GM18517 (cell line): Measurements from ENCODE around the gene GPRC5C.
"Not testable (repeated sequence)": the region's sequence is repeated elsewhere in the genome, so short reads cannot be mapped to it uniquely, and the experiment has no call there.

Experiments
- ATAC-seq: cut with Tn5 transposase; IDR thresholded peaks from one replicate; pipeline ENCODE4 v1.9.1; 2021; ENCODE audit warnings: mild to moderate bottlenecking, moderate library complexity; ENCODE audit not compliant: unreplicated experiment

The GPRC5C gene

GRCh38 chr17:74466828-74467184, 34.9 kb downstream of the GPRC5C start:
- no peak for ATAC-seq

- peak; percentile 77 for ATAC-seq
Observed at GRCh38 chr17:74467221-74467951, 35.5 kb downstream of the GPRC5C start.

- ATAC-seq: no peak
Observed at GRCh38 chr17:74471341-74471740, 39.5 kb downstream of the GPRC5C start.

GRCh38 chr17:74472890-74473289, 41.0 kb downstream of the GPRC5C start:
- ATAC-seq: no peak

GRCh38 chr17:74473294-74473693, 41.4 kb downstream of the GPRC5C start:
- no peak for ATAC-seq

- ATAC-seq: no peak
Observed at GRCh38 chr17:74474043-74474792, 42.3 kb downstream of the GPRC5C start.

- ATAC-seq: no peak
Observed at GRCh38 chr17:74475189-74475588, 43.3 kb downstream of the GPRC5C start.

GRCh38 chr17:74477411-74477810, 45.5 kb downstream of the GPRC5C start:
- no peak for ATAC-seq

GRCh38 chr17:74478420-74479100, 46.7 kb downstream of the GPRC5C start:
- no peak for ATAC-seq

GRCh38 chr17:74480290-74480689, 48.4 kb downstream of the GPRC5C start:
- ATAC-seq: no peak

- no peak for ATAC-seq
Observed at GRCh38 chr17:74481621-74482020, 49.7 kb downstream of the GPRC5C start.

GRCh38 chr17:74484066-74484465, 52.2 kb downstream of the GPRC5C start:
- no peak for ATAC-seq

- ATAC-seq: no peak
Observed at GRCh38 chr17:74485022-74485743, 53.3 kb downstream of the GPRC5C start.

GRCh38 chr17:74485841-74486240, 54.0 kb downstream of the GPRC5C start:
- no peak for ATAC-seq

GRCh38 chr17:74488276-74488675, 56.4 kb downstream of the GPRC5C start:
- not testable (repeated sequence) for ATAC-seq

GRCh38 chr17:74490716-74491115, 58.8 kb downstream of the GPRC5C start:
- no peak for ATAC-seq

GRCh38 chr17:74491626-74492025, 59.7 kb downstream of the GPRC5C start:
- ATAC-seq: no peak

GRCh38 chr17:74493331-74493833, 61.5 kb downstream of the GPRC5C start:
- no peak for ATAC-seq
